Stomach (tissue), 4 donors: ENCODE results near the gene BBS1.

Source experiments
- CTCF ChIP-seq, 7 experiments: fragments of 450-650 bp in 4 of 7; fragments of 200-600 bp in 3 of 7; sonication (generic) in 3 of 7; IDR thresholded peaks; one replicate each; pipeline ENCODE4 v1.5.1; 2016 to 2019; ENCODE audit warnings: antibody characterized with exemption in 7 of 7, control low read depth in 2 of 7, mild to moderate bottlenecking in 1 of 7
- EP300 ChIP-seq: sonication (generic); formaldehyde crosslinking; IDR thresholded peaks from one replicate; pipeline ENCODE4 v1.6.1; 2017; ENCODE audit warnings: antibody characterized with exemption
- POLR2AphosphoS5 ChIP-seq, 3 donors: sonication (generic); formaldehyde crosslinking; IDR thresholded peaks; one replicate each; pipeline ENCODE4 v1.6.1; 2016; ENCODE audit warnings: antibody characterized with exemption in 3 of 3

GRCh38 chr11:66476173-66476840, 34.1 kb upstream of the BBS1 start:
- TF ChIP-seq CTCF (IDR thresholded peaks at IDR 0.05) (no peak), POLR2AphosphoS5 (IDR thresholded peaks at IDR 0.05) (no peak), EP300 (no peak)
